Mucosa of descending colon (tissue), 3 donors: ENCODE results near the gene DOK7. TPM values are rescaled to one million over a fixed set of nuclear protein-coding genes. Genes with fewer than 3 reads are reported as not detected.

Experiments
- ATAC-seq: fragments of 200-7000 bp; cut with Tn5 transposase; one replicate; pipeline ENCODE4 v1.9.1; 2020; ENCODE audit warnings: mild to moderate bottlenecking, moderate library complexity
- DNase-seq, 3 donors: peaks; one replicate each; pipeline ENCODE4 v3.0.0-alpha.2; 2020
- H3K36me3 ChIP-seq: fragments of 200-600 bp; one replicate; pipeline ENCODE4 v1.8.0; 2021; ENCODE audit warnings: low read depth, mild to moderate bottlenecking
- H3K4me1 ChIP-seq: fragments of 200-600 bp; one replicate; pipeline ENCODE4 v1.8.0; 2021; ENCODE audit warnings: low read depth, mild to moderate bottlenecking
- H3K4me3 ChIP-seq: fragments of 200-600 bp; one replicate; pipeline ENCODE4 v1.8.0; 2021; ENCODE audit warnings: mild to moderate bottlenecking
- H3K9me3 ChIP-seq: fragments of 200-600 bp; one replicate; pipeline ENCODE4 v1.8.0; 2021; ENCODE audit warnings: mild to moderate bottlenecking
- intact Hi-C, 2 donors: fragments of 100-400 bp; cut with DNase I in 1 of 2; cut with micrococcal nuclease in 1 of 2; formaldehyde crosslinking; loops; one replicate each; pipeline versions ENCODE4 v1.11.0 to v1.11.1; 2022; cut with DNase I, micrococcal nuclease
- total RNA-seq, 3 donors: library from RNA; stranded (reverse); fragmentation: NEBNext Ultra II Directional in 2 of 3; extraction: Animal tissue kit (Norgen Biotek cat#: 25700) in 2 of 3; gene quantifications; one replicate each; pipeline versions ENCODE4 v1.2.1 to v1.2.4, GENCODE V29; 2021 to 2023
- TF ChIP-seq, protein P1 (sequence below): fragments of 200-600 bp; IDR thresholded peaks from one replicate; pipeline ENCODE4 v1.8.0; 2022; ENCODE audit warnings: antibody characterized with exemption, mild to moderate bottlenecking
- donor health status: DM: no; HTN: no; CAD: no; lungs with moderate emphysema.
- donor health status: DM: no; HTN: no; CAD: no.
- donor health status: DM: no; HTN: yes; CAD: no.

The DOK7 gene
- total RNA-seq, 3 donors from 2014 or later: 0.28 to 0.61 (median 0.39) TPM

DNA sequence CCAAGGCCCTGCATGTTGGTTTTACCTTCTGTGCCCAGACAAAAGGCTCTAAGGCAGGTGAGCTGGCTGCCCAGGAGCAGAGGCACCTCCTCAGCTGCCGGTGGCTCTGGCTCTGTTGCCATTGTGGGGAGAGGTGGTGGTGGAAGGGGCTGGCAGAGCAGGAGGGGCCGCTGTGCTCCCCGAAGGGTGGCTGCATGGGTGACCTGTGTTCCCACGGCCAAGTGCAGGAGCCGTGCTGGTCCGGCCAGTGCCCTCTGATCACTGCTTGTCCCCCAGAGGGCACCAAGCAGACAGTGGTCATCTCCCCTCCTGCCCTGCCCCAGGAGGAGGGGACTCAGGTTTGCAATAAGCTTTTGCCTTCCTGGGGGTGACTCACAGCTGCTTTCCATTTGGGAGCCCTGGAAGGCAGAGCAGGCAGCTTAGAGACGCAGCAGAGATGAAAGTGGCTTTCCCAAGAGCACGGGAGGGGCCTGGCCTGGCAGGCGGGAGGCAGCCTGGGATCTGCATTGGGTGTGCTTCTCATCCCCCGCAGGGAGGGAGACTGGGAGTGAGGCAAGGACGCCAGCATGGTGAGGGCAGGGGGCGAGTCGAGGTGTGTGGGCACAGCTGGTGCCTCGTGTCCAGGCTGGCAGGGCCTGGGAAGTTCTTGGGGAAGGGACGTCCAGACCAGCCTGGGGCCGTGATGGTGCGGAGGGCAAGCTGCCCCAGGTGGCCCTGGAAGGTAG is 28.7 kb downstream of the DOK7 start:
- TF ChIP-seq, protein P1, sequence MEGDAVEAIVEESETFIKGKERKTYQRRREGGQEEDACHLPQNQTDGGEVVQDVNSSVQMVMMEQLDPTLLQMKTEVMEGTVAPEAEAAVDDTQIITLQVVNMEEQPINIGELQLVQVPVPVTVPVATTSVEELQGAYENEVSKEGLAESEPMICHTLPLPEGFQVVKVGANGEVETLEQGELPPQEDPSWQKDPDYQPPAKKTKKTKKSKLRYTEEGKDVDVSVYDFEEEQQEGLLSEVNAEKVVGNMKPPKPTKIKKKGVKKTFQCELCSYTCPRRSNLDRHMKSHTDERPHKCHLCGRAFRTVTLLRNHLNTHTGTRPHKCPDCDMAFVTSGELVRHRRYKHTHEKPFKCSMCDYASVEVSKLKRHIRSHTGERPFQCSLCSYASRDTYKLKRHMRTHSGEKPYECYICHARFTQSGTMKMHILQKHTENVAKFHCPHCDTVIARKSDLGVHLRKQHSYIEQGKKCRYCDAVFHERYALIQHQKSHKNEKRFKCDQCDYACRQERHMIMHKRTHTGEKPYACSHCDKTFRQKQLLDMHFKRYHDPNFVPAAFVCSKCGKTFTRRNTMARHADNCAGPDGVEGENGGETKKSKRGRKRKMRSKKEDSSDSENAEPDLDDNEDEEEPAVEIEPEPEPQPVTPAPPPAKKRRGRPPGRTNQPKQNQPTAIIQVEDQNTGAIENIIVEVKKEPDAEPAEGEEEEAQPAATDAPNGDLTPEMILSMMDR: no peak
- intact Hi-C loops: no loop called here
- ATAC-seq: no peak
- no peak for DNase-seq
- Histone ChIP-seq H3K9me3 (no peaks in the 10 kb centered on the region), H3K4me1 (no peaks in the 10 kb centered on the region), H3K36me3 (no peaks in the 10 kb centered on the region), H3K4me3 (no peak overlapping the region)

DNA sequence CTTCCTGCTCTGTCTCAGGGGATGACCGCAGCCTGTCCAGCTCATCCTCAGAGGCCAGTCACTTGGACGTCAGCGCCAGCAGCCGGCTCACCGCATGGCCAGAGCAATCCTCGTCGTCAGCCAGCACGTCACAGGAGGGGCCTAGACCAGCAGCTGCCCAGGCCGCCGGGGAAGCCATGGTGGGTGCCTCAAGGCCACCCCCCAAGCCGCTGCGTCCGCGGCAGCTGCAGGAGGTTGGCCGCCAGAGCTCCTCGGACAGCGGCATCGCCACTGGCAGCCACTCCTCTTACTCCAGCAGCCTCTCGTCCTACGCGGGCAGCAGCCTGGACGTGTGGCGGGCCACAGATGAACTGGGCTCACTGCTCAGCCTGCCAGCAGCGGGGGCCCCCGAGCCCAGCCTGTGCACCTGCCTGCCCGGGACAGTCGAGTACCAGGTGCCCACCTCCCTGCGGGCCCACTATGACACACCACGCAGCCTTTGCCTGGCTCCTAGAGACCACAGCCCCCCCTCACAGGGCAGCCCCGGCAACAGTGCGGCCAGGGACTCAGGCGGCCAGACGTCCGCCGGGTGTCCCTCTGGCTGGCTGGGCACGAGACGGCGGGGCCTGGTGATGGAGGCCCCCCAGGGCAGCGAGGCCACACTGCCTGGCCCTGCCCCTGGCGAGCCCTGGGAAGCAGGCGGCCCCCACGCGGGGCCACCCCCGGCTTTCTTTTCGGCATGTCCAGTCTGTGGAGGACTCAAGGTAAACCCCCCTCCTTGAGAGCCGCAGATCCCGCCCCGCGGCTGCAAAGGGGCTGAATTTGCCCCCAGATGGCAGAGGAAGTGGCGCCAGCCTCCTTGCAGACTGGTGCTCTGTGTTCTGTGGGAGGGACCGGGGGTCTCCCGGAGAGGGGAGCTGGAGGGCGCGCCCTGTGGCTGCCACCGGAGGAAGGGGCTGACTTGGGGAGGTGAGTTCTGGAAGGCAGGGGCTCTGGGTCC is 29.9 kb downstream of the DOK7 start:
- intact Hi-C loops: no loop called here
- Histone ChIP-seq H3K9me3 (no peaks in the 10 kb centered on the region), H3K4me1 (no peaks in the 10 kb centered on the region), H3K36me3 (no peaks in the 10 kb centered on the region), H3K4me3 (no peak overlapping the region)
- no peak for ATAC-seq
- TF ChIP-seq, protein P1: no peak
- DNase-seq: no peak

DNA sequence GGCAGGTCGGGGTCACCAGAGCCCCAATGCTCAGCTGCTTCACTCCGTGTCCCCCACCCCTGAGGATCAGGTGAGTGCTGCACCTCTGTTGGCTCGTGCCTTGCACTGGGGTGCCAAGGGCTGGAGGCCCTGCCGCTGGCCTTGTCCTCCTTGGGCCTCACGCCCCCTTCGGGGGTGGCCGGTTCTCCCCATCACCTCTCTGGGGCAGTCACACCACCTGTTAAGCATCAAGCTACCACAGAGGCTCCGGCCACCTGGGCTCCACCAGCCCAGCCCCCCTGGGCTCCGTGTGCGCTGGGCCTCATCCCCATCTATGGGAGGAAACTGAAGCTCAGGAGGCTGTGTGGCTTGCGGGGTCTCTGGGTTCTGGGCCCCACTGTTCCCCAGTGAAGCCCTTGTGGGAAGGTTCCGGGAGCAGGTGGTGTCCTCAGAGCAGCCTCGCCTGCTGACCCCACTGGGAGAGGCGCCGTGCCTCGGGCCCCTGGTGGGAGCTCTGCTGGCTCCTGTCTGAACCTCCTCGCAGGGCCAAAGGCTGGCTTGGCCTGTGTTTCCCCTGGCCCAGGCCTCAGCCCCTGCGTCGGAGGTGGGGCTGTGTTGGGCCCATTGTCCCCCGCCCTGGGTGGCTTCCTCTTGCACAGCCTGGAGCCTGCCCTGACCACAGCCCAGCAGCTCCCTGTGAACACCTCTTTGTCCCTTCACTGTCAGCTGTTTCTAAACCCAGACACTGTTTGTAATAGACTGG is 30.8 kb downstream of the DOK7 start:
- TF ChIP-seq, protein P1: no peak
- ATAC-seq (no peak), DNase-seq (no peak)
- Histone ChIP-seq H3K4me3 (no peak overlapping the region), H3K9me3 (no peaks in the 10 kb centered on the region), H3K4me1 (no peaks in the 10 kb centered on the region), H3K36me3 (no peaks in the 10 kb centered on the region)
- intact Hi-C loops: no loop called here

DNA sequence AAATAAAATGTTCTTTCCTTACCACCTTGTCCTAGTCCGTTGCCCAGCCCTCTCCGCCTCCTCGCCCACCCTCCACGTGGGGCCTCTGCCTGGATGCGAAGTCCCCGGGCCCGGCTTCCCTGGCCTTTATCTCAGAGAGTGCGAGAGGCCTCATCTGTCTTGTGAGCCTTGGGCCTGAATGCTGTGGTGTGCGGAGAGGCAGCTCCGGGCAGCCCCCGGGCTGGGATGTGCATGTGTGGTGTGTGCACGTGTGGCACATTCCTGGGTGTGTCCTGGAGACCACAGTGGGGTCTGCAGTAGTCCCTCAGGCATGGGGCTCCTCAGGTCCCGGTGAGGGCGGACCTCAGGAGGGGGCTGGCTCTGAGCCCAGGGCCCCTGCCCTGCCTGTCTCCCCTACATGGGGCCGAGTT is 31.4 kb downstream of the DOK7 start:
- Histone ChIP-seq H3K4me3 (no peak overlapping the region), H3K36me3 (no peaks in the 10 kb centered on the region), H3K9me3 (no peaks in the 10 kb centered on the region), H3K4me1 (no peaks in the 10 kb centered on the region)
- TF ChIP-seq, protein P1: no peak
- no peak for DNase-seq
- ATAC-seq: no peak
- intact Hi-C loops: no loop called here

DNA sequence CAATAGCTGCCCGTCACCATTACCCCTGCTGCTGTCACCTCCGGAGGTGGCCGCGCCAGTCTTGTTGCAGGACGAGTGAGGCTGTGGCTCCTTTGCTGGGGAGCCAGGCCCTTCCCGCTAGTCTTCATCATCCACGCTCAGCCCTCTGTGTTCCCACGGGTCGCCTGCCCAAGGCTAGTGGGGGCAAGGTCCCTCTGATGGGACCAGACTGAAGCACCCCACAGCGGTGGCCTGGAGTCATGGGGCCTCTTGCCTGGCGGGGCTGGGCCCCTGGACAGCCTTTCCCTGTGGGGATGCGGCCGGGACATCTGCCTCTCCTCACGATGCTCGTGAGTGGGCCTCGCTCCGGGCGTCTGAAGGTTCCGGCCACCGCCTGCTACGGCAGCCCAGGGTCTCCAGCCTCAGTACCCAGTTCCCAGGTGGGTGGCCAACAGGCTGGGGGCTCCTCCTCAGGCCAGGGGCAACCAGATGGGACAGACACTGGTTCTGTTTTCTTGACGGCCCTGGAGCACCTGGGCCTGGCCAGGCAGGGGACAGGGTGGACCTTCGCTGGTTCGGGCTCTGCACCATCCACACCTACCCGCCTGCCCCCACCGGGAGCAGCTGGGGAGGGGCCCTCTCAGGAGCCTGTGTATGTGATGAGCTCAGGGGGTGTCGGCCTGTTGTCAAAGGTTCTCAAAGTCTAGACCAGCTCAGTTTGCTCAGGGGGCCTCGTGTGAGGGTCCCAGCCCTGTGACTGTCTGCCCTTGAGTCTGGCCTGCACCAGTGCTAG is 32.3 kb downstream of the DOK7 start:
- DNase-seq: no peak
- TF ChIP-seq, protein P1: no peak
- no peak for ATAC-seq
- H3K4me3 ChIP-seq: no peak overlapping the region
- intact Hi-C loops: no loop called here
- H3K36me3 ChIP-seq: no peaks in the 10 kb centered on the region
- no peaks in the 10 kb centered on the region for H3K9me3 ChIP-seq
- H3K4me1 ChIP-seq: no peaks in the 10 kb centered on the region
